Measurements from ENCODE around the gene PDXDC1.
"Not testable (repeated sequence)": the region's sequence is repeated elsewhere in the genome, so short reads cannot be mapped to it uniquely, and the experiment has no call there.

Gene PDXDC1

DNA sequence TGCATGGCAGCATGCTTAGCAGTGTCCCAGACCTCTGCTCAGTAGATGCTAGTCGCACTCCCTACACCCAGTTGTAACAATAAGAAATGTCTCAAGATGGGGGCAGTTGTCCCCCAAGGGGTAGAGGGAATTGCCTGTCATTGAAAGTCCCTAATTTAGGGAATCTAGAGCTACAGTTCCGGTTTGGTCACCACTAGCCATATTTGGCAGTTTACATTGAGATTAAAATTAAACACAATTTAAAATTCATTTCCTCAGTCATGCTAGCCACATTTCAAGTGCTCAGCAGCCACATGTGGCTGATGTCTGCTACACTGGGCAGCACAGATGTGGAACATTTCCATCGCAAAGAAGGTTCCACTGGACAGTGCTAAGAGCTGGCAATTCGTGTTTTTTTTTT is 4.1 kb downstream of the PDXDC1 start:
- not testable (repeated sequence) for DNase-seq (ENCODE audit: low spot score)

DNA sequence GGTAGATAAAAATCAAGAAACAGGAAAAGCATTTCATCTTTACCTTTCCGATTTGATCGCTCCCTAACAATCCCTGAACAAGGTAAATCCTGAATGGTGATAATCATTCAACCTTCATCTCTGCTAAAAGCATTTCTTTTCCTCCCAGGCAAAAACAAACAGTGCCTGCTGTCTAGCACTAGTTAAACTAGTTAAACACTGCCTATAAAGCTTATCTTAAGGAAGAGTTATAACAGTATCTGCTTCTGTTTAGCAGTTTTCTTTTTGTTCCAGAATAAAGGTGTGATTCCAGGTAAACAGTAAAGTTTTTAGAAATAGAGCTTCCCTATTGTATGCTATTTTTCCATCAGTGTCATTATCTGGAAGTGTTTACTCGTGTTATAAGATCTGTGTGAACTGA is 6.4 kb downstream of the PDXDC1 start:
- DNase-seq (ENCODE audit: low spot score) = not testable (repeated sequence)

GRCh38 chr16:14982521-14982920 is 7.7 kb downstream of the PDXDC1 start:
- not testable (repeated sequence) for DNase-seq (ENCODE audit: low spot score)

GRCh38 chr16:14988092-14988491 is 13.3 kb downstream of the PDXDC1 start:
- DNase-seq (ENCODE audit: low spot score) = not testable (repeated sequence)

GRCh38 chr16:14988661-14989191 is 13.9 kb downstream of the PDXDC1 start:
- peak; percentile 42 for DNase-seq (ENCODE audit: low spot score)

GRCh38 chr16:14989291-14990281 is 14.8 kb downstream of the PDXDC1 start:
- peak; percentile 26 for DNase-seq (ENCODE audit: low spot score)

- not testable (repeated sequence) for DNase-seq (ENCODE audit: low spot score)
Observed at GRCh38 chr16:14993277-14994151, 18.7 kb downstream of the PDXDC1 start.

DNA sequence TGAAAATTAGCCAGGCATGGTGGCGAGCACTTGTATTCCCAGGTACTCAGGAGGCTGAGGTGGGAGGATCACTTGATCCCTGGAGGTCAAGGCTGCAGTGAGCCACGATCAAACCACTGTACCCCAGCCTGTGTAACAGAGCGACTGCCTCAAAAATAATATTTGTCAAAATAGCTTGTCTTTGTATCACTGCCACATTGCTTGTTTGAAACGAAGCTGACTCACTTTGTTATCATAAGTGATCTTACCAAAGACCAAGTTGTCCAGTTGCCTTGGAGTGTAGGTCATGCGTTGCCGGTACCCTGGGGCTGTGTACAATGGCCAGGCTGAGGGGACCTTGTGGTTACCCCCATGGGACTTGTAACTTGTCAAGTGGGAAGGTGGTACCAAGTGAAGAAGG is 21.9 kb downstream of the PDXDC1 start:
- not testable (repeated sequence) for DNase-seq (ENCODE audit: low spot score)

DNA sequence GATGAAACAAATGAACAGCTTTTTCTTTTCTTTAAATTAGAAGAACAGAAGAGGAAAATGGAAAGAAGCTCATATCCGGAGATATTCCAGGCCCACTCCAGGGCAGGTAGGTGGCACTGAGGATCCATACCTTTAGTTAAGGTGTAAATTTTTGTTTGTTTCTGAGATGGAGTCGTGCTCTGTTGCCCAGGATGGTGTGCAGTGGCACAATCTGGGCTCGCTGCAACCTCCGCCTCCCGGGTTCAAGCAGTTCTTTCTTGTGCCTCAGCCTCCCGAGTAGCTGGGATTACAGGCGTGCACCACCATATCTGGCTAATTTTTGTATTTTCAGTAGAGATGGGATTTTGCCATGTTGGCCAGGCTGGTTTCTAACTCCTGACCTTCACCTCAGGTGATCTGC is 23.5 kb downstream of the PDXDC1 start:
- not testable (repeated sequence) for DNase-seq (ENCODE audit: low spot score)

DNA sequence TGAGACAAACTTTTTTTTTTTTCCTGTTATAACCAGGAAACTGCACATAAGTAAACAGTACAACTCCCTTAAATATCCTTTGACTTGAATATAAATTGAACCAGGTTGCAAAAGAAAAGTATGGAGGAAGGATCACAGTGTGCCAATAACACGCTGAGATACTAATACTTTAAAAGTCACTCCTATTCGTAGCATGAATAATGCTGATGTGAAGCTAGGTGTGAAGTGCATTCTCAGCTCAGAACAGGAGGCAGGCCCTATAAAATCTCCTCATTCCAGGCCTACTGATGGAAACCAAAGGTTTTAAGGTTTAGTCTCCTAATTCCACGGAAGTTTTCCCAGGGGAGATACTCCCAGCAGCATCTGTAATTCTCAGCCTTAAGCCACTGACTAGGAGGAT is 25.0 kb downstream of the PDXDC1 start:
- not testable (repeated sequence) for DNase-seq (ENCODE audit: low spot score)

GRCh38 chr16:15002448-15002847 is 27.6 kb downstream of the PDXDC1 start:
- DNase-seq (ENCODE audit: low spot score) = not testable (repeated sequence)

DNA sequence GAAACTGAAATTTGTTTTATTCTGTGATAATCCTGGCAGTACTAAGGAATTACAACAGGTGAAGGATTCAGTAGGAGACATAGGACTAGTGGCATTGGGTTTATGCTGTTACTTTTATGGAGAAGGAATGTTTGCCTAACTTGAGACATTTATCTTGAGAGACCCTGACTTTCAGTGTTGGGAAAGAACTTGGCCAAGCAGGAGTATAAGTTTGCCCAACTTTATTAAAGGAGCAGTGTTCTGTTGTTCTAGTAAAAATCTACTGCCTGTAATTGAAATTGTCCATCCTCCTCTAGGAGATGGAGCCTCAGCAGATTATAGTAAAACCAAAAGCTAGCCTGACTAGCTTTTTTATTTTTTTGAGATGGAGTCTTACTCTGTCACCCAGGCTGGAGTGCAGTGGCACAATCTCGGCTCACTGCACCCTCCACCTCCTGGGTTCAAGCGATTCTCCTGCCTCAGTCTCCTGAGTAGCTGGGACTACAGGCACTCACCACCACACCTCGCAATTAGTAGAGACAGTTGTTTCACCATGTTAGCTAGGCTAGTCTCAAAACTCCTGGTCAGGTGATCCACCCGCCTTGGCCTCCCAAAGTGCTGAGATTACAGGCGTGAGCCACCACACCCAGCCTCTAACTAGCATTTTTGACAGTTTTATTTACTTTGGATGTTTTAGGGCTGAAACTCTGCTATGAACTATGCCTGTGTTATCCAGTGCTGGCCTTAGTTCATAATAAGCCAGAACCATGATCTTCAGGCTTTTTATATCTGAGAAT is 30.7 kb downstream of the PDXDC1 start:
- DNase-seq (ENCODE audit: low spot score) = not testable (repeated sequence)

- DNase-seq (ENCODE audit: low spot score) = not testable (repeated sequence)
Observed at GRCh38 chr16:15008647-15009046, 33.8 kb downstream of the PDXDC1 start.

GRCh38 chr16:15012941-15013340 is 38.1 kb downstream of the PDXDC1 start:
- not testable (repeated sequence) for DNase-seq (ENCODE audit: low spot score)

DNA sequence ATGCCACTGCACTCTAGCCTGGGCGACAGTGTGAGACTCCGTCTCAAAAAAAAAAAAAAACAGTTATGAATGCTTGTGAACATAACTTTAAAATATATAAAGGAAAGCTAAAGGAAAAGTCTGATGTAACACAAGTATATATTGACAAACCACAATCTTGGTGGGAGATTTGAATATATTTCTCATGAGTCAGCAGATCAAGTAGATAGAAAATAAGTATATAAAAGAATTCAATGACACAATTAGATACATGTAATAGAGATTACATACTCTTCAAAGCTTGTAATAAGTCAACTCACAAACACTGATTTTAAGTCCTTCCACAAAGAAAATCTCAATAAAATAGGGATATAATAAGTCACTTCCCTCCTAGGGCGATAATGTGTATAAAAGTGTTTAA is 40.8 kb downstream of the PDXDC1 start:
- DNase-seq (ENCODE audit: low spot score) = not testable (repeated sequence)

GRCh38 chr16:15016354-15016753 is 41.5 kb downstream of the PDXDC1 start:
- DNase-seq (ENCODE audit: low spot score) = not testable (repeated sequence)

DNA sequence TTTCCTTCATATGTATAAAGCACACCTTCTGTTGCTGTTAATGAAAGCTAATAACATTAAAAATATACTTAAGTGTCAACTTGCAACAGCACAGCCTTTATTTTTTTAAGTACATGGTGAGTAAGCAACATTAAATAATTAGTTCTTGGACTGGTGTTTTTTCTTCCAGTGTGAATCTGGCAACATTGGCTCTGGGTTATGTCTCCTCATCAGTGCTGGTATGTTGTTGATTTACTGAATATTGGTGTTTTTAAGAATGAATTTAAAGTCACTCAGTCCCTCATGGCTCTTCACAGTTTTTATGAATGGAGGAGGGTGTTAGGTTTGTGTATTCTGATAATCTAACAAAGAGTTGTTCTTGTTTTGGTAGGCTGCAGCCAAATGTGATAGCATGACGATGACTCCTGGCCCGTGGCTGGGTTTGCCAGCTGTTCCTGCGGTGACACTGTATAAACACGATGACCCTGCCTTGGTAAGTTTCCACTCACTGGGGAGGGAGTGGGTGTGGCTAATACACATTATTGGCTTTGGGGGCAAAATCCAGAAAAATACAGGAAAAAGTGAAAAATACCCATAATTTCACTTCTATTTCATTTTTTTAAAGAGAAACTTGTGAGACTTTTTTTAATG is 42.2 kb downstream of the PDXDC1 start:
- DNase-seq (ENCODE audit: low spot score) = not testable (repeated sequence)

DNA sequence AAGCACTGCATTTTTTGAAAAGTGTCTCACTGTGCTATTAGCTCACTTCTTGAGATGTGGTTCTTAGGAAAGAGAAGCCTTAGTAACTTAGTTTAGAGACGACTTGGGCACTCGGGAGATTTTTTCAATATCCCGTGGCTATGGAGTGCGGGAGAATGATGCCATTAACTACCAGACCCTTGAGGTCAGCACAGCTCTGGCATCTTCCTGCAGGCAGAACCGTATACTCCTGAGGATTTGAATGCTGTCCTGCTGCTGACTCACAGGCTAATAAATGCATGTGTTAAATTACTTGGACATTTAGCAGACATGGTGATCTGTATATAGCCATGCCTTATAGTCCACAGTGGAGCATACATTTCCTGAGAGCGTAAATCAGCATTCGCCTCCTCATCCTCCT is 46.6 kb downstream of the PDXDC1 start:
- not testable (repeated sequence) for DNase-seq (ENCODE audit: low spot score)
